Measurements from ENCODE around the gene ATP8B4. TPM values are rescaled to one million over a fixed set of nuclear protein-coding genes. Genes with fewer than 3 reads are reported as not detected.

ATP8B4 gene
- total and polyA plus RNA-seq, 2 of the 8 experiments (the other 6 are each of a cell fraction or from before 2014, with no cell fraction given): 0.17 to 0.24 TPM

DNA sequence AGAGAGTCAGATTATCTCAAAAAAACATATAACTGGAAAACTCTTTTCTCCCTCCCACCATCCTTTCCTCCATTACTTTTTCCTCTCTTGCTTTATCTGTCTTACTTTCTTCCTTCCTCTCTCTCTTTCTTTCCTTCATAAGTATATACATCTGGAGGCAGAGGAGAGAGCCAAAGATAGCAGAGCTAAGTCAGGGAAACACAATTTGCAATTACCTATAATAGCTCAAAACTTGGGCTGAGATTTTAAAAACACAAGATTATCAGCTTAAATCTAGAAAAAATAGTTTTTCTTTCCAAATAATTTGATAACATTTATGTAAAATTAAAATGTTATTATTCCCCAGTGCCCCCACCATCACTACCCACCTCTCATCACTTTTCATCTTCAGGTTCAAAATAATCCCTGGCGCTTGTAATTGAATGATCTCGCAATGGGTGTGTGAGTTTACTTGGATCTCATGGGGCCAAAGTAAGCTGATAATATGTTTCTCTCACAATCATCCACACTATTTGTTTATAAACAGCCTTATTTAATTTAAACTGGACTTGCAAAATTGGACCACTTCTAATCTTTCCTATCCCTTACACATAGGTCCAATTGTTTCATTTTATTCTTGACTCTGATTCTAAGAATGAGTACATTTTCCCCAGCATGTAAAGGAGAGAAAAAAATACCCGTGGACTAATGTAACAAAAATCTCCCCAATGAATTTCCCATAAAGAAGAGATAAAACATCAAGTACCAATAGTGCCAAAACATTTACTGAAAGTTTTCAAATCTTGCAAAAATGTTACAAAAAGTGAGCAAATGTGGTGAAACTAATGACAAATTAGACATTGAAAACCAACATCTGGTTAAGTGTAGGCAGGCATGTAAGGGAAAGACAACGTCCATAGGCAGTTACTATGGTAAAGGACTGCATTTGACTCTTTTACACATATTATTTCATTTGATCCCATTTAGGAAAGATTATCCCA is 261.2 kb downstream of the ATP8B4 start (continued):
- TF ChIP-seq ZNF274 (IDR thresholded peaks at IDR 0.05; ENCODE audit: borderline replicate concordance, extremely low read depth, low read length): no peak
- no peak for TF ChIP-seq JUND (IDR thresholded peaks at IDR 0.05; ENCODE audit: low read length)
